PC-9 (cell line): Measurements from ENCODE around the gene C19orf44. TPM values are rescaled to one million over a fixed set of nuclear protein-coding genes. Genes with fewer than 3 reads are reported as not detected.
"Not testable (repeated sequence)": the region's sequence is repeated elsewhere in the genome, so short reads cannot be mapped to it uniquely, and the experiment has no call there.

Experiments
- BruUV-seq: library from RNA; stranded (reverse); fragments of 400-500 nt; replicated peaks from 2 replicates; lab custom pipeline; 2021; lab: Mats Ljungman, UMichigan
- CTCF ChIA-PET: fragments of 300-600 bp; sonication (Branson Sonifier 250); formaldehyde crosslinking; loops from one replicate; lab custom pipeline; 2022; ENCODE audit warnings: antibody characterized with exemption; lab: Charles Lee
- POLR2A ChIA-PET: fragments of 300-600 bp; sonication (Branson Sonifier 250); formaldehyde crosslinking; loops from one replicate; lab custom pipeline; 2022; ENCODE audit warnings: antibody characterized with exemption; ENCODE audit not compliant: unreplicated experiment; lab: Charles Lee
- DNase-seq, 2 experiments: peaks; one replicate each; pipeline versions ENCODE4 v3.0.0 to v3.0.0-alpha.2; 2015 to 2022; ENCODE audit warnings: mixed read lengths in 1 of 2
- H2AFZ ChIP-seq: fragments of 200-600 bp; sonication (generic); 2 replicates; pipeline ENCODE4 v1.8.1; 2017; ENCODE audit warnings: antibody characterized with exemption
- H3F3A ChIP-seq: fragments of 200-600 bp; sonication (generic); 2 replicates; pipeline ENCODE4 v1.8.1; 2017; ENCODE audit warnings: antibody characterized with exemption, mild to moderate bottlenecking, low read depth; ENCODE audit not compliant: insufficient read depth
- H3K27ac ChIP-seq: fragments of 200-600 bp; sonication (generic); 2 replicates; pipeline ENCODE4 v1.6.1; 2016; ENCODE audit warnings: mixed run types
- H3K27me3 ChIP-seq: fragments of 200-600 bp; sonication (generic); 2 replicates; pipeline ENCODE4 v1.6.1; 2016; ENCODE audit warnings: low read depth, mixed run types; ENCODE audit not compliant: insufficient read depth
- H3K36me3 ChIP-seq: fragments of 200-600 bp; sonication (generic); 2 replicates; pipeline ENCODE4 v1.6.1; 2016; ENCODE audit warnings: low read depth, mixed run types
- H3K4me1 ChIP-seq: fragments of 200-600 bp; sonication (generic); replicated peaks from 2 replicates; pipeline ENCODE4 v1.6.1; 2016; ENCODE audit warnings: mixed run types; ENCODE audit not compliant: insufficient read depth
- H3K4me2 ChIP-seq: fragments of 200-600 bp; sonication (generic); 2 replicates; pipeline ENCODE4 v1.6.1; 2017; ENCODE audit warnings: mixed run types
- H3K4me3 ChIP-seq: fragments of 200-600 bp; sonication (generic); 2 replicates; pipeline ENCODE4 v1.6.1; 2016; ENCODE audit warnings: mixed run types
- H3K79me2 ChIP-seq: fragments of 200-600 bp; sonication (generic); 2 replicates; pipeline ENCODE4 v1.6.1; 2017; ENCODE audit warnings: low read depth, mixed run types
- H3K9me2 ChIP-seq: fragments of 200-600 bp; sonication (generic); 2 replicates; pipeline ENCODE4 v1.8.1; 2017; ENCODE audit warnings: mild to moderate bottlenecking; ENCODE audit not compliant: insufficient read depth
- H3K9me3 ChIP-seq: fragments of 200-600 bp; sonication (generic); 2 replicates; pipeline ENCODE4 v1.8.1; 2016; ENCODE audit warnings: low read depth; ENCODE audit not compliant: insufficient read depth
- H4K20me1 ChIP-seq: fragments of 200-600 bp; sonication (generic); 2 replicates; pipeline ENCODE4 v1.8.1; 2017; ENCODE audit not compliant: insufficient read depth
- EZH2 ChIP-seq: fragments of 200-600 bp; sonication (generic); IDR thresholded peaks from 2 replicates; pipeline ENCODE4 v1.8.0; 2017; ENCODE audit warnings: antibody characterized with exemption, low read depth
- intact Hi-C: fragments of 100-400 bp; cut with micrococcal nuclease; formaldehyde crosslinking; loops from one replicate; pipeline ENCODE4 v1.10.0; 2022; ENCODE audit not compliant: unreplicated experiment
- total RNA-seq: library from RNA; stranded (reverse); gene quantifications from 2 replicates; pipeline ENCODE4 v1.2.3, GENCODE V29; 2021
- TF ChIP-seq, protein P1 (sequence below): fragments of 200-600 bp; sonication (generic); conservative IDR thresholded peaks from 2 replicates; pipeline ENCODE4 v1.6.1; 2017; ENCODE audit warnings: mixed run types, antibody characterized with exemption, mild to moderate bottlenecking, moderate library complexity

C19orf44 gene
- total RNA-seq, 1 experiment from 2014 or later = 6.7 TPM

DNA sequence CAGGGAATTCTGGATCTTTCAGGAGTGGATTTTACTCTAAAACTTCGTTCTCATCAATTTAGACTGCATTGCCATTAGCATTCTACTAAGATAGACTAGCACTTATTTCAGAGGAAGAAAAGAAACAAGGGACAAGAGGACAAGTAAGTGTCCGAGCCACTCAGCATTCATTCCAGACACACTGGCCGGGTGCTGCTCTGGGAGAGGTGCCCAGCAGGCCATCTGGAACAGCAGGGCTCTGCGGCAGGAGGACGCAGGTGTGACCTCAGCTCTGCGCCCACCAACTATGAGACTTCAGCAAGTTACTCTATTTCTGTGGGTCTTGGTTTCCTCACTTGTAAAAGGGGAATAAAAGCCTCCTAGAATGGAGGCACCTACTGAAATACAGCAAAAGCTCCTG lies 28.6 kb upstream of the C19orf44 start:
- Histone ChIP-seq H3K4me3 (no peak overlapping the region), H4K20me1 (peaks cover 63% of the 10 kb centered on the region), H3K36me3 (0 out of 2 replicates have a peak, but pooled peaks cover 6% of the 10 kb centered on the region), H2AFZ (no peak overlapping the region), H3K4me2 (no peak overlapping the region), H3K9me3 (no peaks in the 10 kb centered on the region), H3K27ac (no peak overlapping the region), H3K9me2 (no peaks in the 10 kb centered on the region), H3F3A (peaks cover 25% of the 10 kb centered on the region), H3K27me3 (no peaks in the 10 kb centered on the region), H3K4me1 (peaks cover 40% of the 10 kb centered on the region), H3K79me2 (peaks cover 89% of the 10 kb centered on the region)
- TF ChIP-seq EZH2 = no peak
- intact Hi-C loops = no loop called here
- CTCF ChIA-PET = no interaction called here
- POLR2A ChIA-PET = no interaction called here
- DNase-seq = no peak
- BruUV-seq = no TSS peak

DNA sequence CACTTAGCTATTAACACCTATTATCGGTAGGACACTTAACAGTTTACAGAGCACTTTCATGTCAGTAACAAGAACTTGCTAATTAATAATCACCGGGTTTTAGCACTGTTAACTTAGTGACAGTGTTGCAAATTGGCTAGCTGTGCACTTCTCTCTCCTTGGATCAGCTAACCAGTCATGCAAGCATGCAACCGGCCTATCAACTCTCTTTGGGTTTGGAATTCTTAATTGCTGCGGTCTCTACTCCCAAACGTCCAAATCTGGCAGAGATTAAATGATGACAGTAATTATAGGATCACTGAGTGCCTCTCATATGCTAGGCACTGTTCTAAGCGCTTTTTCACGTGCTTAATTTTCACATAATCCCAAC lies 25.7 kb upstream of the C19orf44 start:
- CTCF ChIA-PET = interaction anchor here (1.0 kb wide), 1 partner anchor 28 kb away, joined by 3 read pairs; no protein-coding TSS in a partner anchor
- BruUV-seq = no TSS peak
- peak; percentile 6 to 48 for DNase-seq
- Histone ChIP-seq H3K36me3 (0 out of 2 replicates have a peak, but pooled peaks cover under 1% of the 10 kb centered on the region), H3F3A (peaks cover 4% of the 10 kb centered on the region; the same call in 1 of the 2 replicates), H3K27ac (peak overlapping the region; percentile 15), H3K4me3 (peak overlapping the region; percentile 93), H3K4me2 (peak overlapping the region; percentile 92), H4K20me1 (peaks cover 35% of the 10 kb centered on the region), H3K4me1 (peaks cover 23% of the 10 kb centered on the region), H3K27me3 (no peaks in the 10 kb centered on the region), H3K79me2 (peaks cover 60% of the 10 kb centered on the region), H3K9me3 (no peaks in the 10 kb centered on the region), H3K9me2 (no peaks in the 10 kb centered on the region), H2AFZ (no peak overlapping the region)
- POLR2A ChIA-PET = interaction anchor here (0.6 to 0.7 kb wide), 2 partner anchors 844 to 1244 kb away, joined by 4 to 5 read pairs; no protein-coding TSS in a partner anchor
- intact Hi-C loops = no loop called here
- TF ChIP-seq EZH2 = no peak
- TF ChIP-seq, protein P1, sequence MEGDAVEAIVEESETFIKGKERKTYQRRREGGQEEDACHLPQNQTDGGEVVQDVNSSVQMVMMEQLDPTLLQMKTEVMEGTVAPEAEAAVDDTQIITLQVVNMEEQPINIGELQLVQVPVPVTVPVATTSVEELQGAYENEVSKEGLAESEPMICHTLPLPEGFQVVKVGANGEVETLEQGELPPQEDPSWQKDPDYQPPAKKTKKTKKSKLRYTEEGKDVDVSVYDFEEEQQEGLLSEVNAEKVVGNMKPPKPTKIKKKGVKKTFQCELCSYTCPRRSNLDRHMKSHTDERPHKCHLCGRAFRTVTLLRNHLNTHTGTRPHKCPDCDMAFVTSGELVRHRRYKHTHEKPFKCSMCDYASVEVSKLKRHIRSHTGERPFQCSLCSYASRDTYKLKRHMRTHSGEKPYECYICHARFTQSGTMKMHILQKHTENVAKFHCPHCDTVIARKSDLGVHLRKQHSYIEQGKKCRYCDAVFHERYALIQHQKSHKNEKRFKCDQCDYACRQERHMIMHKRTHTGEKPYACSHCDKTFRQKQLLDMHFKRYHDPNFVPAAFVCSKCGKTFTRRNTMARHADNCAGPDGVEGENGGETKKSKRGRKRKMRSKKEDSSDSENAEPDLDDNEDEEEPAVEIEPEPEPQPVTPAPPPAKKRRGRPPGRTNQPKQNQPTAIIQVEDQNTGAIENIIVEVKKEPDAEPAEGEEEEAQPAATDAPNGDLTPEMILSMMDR = no peak

DNA sequence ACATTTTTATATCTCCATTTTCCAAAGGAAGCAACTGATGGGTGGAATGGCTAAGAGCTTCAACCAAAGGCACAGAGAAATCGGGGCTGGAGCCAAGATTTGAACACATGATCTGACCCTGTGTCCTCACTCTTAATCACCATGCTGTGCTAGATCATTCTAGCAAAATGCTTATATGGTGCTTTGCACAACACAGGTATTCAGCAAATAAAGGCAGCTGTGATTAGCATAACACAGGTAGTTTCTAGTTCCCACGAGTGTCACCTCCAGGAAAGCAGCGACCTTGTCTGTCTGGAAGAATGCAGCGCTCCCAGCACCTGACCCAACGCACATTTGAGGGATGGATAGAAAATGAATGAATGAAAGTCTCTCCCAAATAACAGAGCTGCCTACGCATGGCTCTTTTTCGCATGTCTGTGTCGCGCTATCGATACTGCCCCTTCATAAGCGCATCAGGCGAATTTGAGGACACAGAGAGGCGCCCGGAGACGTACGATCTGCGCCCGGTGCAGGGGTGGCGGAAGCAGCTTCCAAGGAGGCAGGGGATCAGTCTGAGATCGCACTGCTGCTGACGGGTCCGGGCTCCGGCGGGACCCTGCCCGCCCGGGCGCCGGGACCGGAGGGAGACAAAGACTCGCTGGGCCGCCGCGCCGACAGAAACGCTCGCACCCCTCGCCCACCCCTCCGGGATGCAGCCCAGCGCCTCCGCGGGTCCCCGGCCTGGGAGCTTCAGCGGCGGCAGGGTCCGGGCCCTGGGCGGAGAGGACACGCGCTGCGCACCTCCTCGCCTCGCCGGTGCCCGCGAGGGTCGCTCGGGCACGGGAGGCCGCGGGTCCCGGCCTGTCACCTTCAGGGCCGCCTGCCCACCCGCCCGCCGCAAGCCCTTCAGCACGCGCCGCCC lies 25.0 kb upstream of the C19orf44 start:
- peaks cover 29% of the 10 kb centered on the region for H4K20me1 ChIP-seq
- no peaks in the 10 kb centered on the region for H3K9me2 ChIP-seq
- H2AFZ ChIP-seq = peak overlapping the region; percentile 76
- POLR2A ChIA-PET = interaction anchor here (0.6 to 0.7 kb wide), 2 partner anchors 845 to 1245 kb away, joined by 4 to 5 read pairs; no protein-coding TSS in a partner anchor
- H3K79me2 ChIP-seq = peaks cover 53% of the 10 kb centered on the region
- H3K4me3 ChIP-seq = peak overlapping the region; percentile 93
- H3K27ac ChIP-seq = peak overlapping the region; percentile 15
- no peaks in the 10 kb centered on the region for H3K9me3 ChIP-seq
- H3K4me2 ChIP-seq = peak overlapping the region; percentile 92
- H3F3A ChIP-seq = 0 out of 2 replicates have a peak, but pooled peaks cover under 1% of the 10 kb centered on the region
- BruUV-seq = no TSS peak
- peaks cover 23% of the 10 kb centered on the region for H3K4me1 ChIP-seq
- TF ChIP-seq, protein P1 = no peak
- TF ChIP-seq EZH2 = no peak
- intact Hi-C loops = no loop called here
- H3K27me3 ChIP-seq = no peaks in the 10 kb centered on the region
- DNase-seq = peak; percentile 18 to 60
- H3K36me3 ChIP-seq = no peaks in the 10 kb centered on the region
- CTCF ChIA-PET = interaction anchor here (1.0 kb wide), 1 partner anchor 29 kb away, joined by 3 read pairs; no protein-coding TSS in a partner anchor

DNA sequence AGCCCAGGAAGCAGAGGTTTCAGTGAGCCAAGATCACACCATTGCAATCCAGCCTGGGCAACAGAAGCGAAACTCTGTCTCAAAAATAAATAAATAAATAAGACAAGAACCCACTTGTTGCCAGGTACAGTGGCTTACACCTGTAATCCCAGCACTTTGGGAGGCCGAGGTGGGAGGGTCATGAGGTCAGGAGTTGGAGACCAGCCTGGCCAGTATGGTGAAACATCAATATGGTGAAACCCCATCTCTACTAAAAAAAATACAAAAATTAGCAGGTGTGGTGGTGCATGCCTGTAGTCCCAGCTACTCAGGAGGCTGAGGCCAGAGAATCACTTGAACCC lies 23.7 kb upstream of the C19orf44 start:
- peak overlapping the region; percentile 93 for H3K4me3 ChIP-seq

More for the DNA sequence above, 23.7 kb upstream of the C19orf44 start:
- CTCF ChIA-PET, H3F3A ChIP-seq, H3K9me2 ChIP-seq, H3K27me3 ChIP-seq, H3K9me3 ChIP-seq, H3K36me3 ChIP-seq, BruUV-seq: not testable (repeated sequence)
- POLR2A ChIA-PET = interaction anchor here (0.6 kb wide), 1 partner anchor 19 kb away, joined by 4 read pairs; no protein-coding TSS in a partner anchor
- H4K20me1 ChIP-seq = peaks cover 23% of the 10 kb centered on the region
- H3K4me2 ChIP-seq = peak overlapping the region; percentile 92
- peaks cover 40% of the 10 kb centered on the region for H3K79me2 ChIP-seq
- H3K27ac ChIP-seq = peak overlapping the region; percentile 80
- H3K4me1 ChIP-seq = peaks cover 28% of the 10 kb centered on the region
- H2AFZ ChIP-seq = peak overlapping the region; percentile 94
- intact Hi-C loops = loop anchor here (1.0 kb wide), 1 partner anchor 24 kb away; the partner anchor contains the start of genes C19orf44 and CALR3
- peak in 1 of 2 experiments; percentile 58 for DNase-seq
